C4-2B (cell line): ENCODE data around the gene PDGFA.

ENCODE experiments used
- H3K27ac ChIP-seq: fragments of 450-650 bp; 2 replicates; pipeline ENCODE4 v1.5.1; 2017
- ZFX ChIP-seq: fragments of 450-650 bp; IDR thresholded peaks from 2 replicates; pipeline ENCODE4 v1.6.1; 2017
- TF ChIP-seq, protein P1 (sequence below): fragments of 450-650 bp; conservative IDR thresholded peaks from 2 replicates; pipeline ENCODE4 v1.5.1; 2017; ENCODE audit warnings: mild to moderate bottlenecking

The PDGFA gene

DNA sequence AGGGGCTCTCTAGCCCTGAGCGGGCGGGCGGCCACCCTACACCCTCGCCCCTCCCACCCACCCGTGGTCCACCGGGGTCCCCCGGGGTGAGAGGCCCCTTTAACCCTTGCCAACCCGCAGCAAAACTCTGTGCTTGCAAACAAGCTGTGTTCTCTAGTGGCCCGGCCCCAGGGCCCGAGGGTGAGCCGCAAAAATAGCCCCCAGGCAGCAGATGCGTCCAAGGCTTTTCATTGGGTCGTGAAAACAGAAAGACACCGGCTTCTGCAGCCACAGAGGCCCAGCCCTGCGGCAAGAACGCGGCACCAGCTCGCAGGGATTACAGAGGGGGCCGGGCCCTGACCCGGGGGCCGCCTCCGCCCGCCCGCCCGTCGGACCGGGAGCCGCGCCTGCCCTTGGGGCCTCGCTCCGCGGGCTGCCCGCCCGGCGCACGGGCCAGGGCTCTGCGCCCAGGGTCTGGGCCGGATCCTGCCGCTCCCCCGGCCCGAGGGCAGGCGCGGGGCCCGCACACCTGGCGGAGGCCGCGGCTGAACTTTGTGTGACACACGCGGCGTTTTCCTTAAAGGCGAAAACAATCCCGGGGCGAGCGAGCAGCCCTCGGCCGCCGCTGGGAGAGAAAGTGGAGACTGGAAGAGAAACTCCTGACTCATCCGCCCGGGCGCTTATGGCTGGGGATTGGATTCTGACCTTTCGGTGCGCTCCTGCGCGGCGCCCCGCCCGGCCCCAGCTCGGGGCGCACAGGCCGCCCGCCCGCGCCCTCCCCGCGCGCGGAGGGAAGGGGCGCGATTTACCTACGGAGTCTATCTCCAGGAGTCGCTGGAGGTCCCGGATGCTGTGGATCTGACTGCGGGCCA lies 2.8 kb downstream of the PDGFA start:
- TF ChIP-seq, protein P1, sequence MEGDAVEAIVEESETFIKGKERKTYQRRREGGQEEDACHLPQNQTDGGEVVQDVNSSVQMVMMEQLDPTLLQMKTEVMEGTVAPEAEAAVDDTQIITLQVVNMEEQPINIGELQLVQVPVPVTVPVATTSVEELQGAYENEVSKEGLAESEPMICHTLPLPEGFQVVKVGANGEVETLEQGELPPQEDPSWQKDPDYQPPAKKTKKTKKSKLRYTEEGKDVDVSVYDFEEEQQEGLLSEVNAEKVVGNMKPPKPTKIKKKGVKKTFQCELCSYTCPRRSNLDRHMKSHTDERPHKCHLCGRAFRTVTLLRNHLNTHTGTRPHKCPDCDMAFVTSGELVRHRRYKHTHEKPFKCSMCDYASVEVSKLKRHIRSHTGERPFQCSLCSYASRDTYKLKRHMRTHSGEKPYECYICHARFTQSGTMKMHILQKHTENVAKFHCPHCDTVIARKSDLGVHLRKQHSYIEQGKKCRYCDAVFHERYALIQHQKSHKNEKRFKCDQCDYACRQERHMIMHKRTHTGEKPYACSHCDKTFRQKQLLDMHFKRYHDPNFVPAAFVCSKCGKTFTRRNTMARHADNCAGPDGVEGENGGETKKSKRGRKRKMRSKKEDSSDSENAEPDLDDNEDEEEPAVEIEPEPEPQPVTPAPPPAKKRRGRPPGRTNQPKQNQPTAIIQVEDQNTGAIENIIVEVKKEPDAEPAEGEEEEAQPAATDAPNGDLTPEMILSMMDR = no peak
- no peak for TF ChIP-seq ZFX
- no peak overlapping the region for H3K27ac ChIP-seq

GRCh38 chr7:516216-516605 lies 3.4 kb downstream of the PDGFA start:
- no peak overlapping the region for H3K27ac ChIP-seq
- TF ChIP-seq ZFX = no peak
- TF ChIP-seq, protein P1 = no peak

- TF ChIP-seq, protein P1 = no peak
- no peak for TF ChIP-seq ZFX
- no peak overlapping the region for H3K27ac ChIP-seq
Measured at GRCh38 chr7:515628-516027, 4.0 kb downstream of the PDGFA start.

- TF ChIP-seq, protein P1 = no peak
- no peak for TF ChIP-seq ZFX
Measured at GRCh38 chr7:514651-515598, 4.7 kb downstream of the PDGFA start.

DNA sequence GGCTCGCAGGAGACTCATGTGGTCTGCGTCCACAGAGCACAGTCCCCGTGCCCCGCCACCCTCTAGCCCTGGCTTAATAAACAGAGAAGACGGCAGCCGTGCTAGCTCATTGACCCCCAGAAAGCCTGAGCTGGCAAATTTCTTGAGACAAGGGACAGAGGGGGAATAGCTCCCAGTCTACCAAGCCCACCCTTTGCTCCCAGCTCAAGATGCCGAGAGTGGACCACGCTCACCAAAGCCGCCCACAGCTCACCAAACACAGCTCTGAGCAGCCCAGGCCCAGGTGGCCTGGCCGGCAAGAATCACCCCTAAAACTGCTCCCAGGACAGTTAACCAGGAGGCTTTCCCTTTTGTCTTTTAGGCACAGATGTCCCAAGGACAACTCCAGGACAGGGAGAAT lies 5.4 kb downstream of the PDGFA start:
- H3K27ac ChIP-seq = no peak overlapping the region
- no peak for TF ChIP-seq ZFX
- TF ChIP-seq, protein P1 = no peak

More at GRCh38 chr7:514651-515598, 4.7 kb downstream of the PDGFA start:
- no peak overlapping the region for H3K27ac ChIP-seq

GRCh38 chr7:513521-514166 lies 6.0 kb downstream of the PDGFA start:
- no peak overlapping the region for H3K27ac ChIP-seq
- TF ChIP-seq, protein P1 = no peak
- no peak for TF ChIP-seq ZFX
